Endothelial cell of umbilical vein (primary cell): ENCODE measurements around the gene OCEL1. TPM values are rescaled to one million over a fixed set of nuclear protein-coding genes. Genes with fewer than 3 reads are reported as not detected.

Experiments used
- BruUV-seq: library from RNA; stranded (reverse); fragments of 400-500 nt; replicated peaks from 2 replicates; lab custom pipeline; 2021; lab: Mats Ljungman, UMichigan
- CTCF ChIA-PET: fragments of 300-600, 350-600 bp; sonication (Branson Sonifier 250); formaldehyde crosslinking; loops from one replicate; lab custom pipeline; 2021; ENCODE audit warnings: antibody characterized with exemption, inconsistent platforms; lab: Charles Lee
- POLR2A ChIA-PET: fragments of 300-600, 350-600 bp; sonication (Branson Sonifier 250); formaldehyde crosslinking; loops from one replicate; lab custom pipeline; 2021; ENCODE audit warnings: antibody characterized with exemption, inconsistent platforms; lab: Charles Lee
- DNase-seq: peaks from one replicate; pipeline ENCODE4 v3.0.0-alpha.2; 2011; ENCODE audit warnings: low read depth, low spot score
- FAIRE-seq: peaks from 2 replicates; lab custom pipeline; 2011; peaks lifted over from hg19 to GRCh38; lab: Jason Lieb, UNC
- H2AFZ ChIP-seq: 2 replicates; pipeline ENCODE4 v1.6.0; 2012; ENCODE audit warnings: low read depth, low read length, control low read depth, inconsistent platforms
- H3K27ac ChIP-seq: 2 replicates; pipeline ENCODE4 v1.5.1; 2011; ENCODE audit warnings: low read depth, mild to moderate bottlenecking, control low read depth, low read length, moderate library complexity; ENCODE audit not compliant: insufficient read depth
- H3K27me3 ChIP-seq, 2 experiments: 2 replicates each; pipeline versions ENCODE4 v1.6.0 to v1.6.1; 2011; ENCODE audit warnings: low read length in 2 of 2, mixed read lengths in 1 of 2; ENCODE audit not compliant: control insufficient read depth in 2 of 2, insufficient read depth in 2 of 2
- H3K36me3 ChIP-seq, 2 experiments: 2 replicates in 1 of 2; 3 replicates in 1 of 2; pipeline ENCODE4 v1.5.1; 2011; ENCODE audit warnings: low read length in 2 of 2, mild to moderate bottlenecking in 1 of 2, moderate library complexity in 1 of 2; ENCODE audit not compliant: control insufficient read depth in 2 of 2, insufficient read depth in 2 of 2; ENCODE audit errors: extremely low read depth in 1 of 2
- H3K4me1 ChIP-seq: 3 replicates; pipeline ENCODE4 v1.5.1; 2011; ENCODE audit warnings: mild to moderate bottlenecking, low read length; ENCODE audit not compliant: control insufficient read depth, insufficient read depth; ENCODE audit errors: extremely low read depth
- H3K4me2 ChIP-seq: 2 replicates; pipeline ENCODE4 v1.6.1; 2011; ENCODE audit warnings: low read length, control low read depth, mixed read lengths; ENCODE audit not compliant: insufficient read depth
- H3K4me3 ChIP-seq, 3 experiments: fragments of 200-600 bp in 1 of 3; sonication (generic), shearing (Covaris generic) in 1 of 3; replicated peaks in 1 of 3; 2 replicates each; pipeline ENCODE4 v1.5.1; 2011 to 2016; ENCODE audit warnings: control low read depth in 3 of 3, low read length in 3 of 3, mild to moderate bottlenecking in 2 of 3, inconsistent platforms in 1 of 3, low read depth in 1 of 3, moderate library complexity in 1 of 3; ENCODE audit not compliant: insufficient read depth in 1 of 3
- H3K79me2 ChIP-seq: 2 replicates; pipeline ENCODE4 v1.6.0; 2012; ENCODE audit warnings: low read length, inconsistent platforms; ENCODE audit not compliant: control insufficient read depth, insufficient read depth
- H3K9ac ChIP-seq: replicated peaks from 2 replicates; pipeline ENCODE3; 2011; ENCODE audit warnings: low read length, control low read depth; ENCODE audit not compliant: insufficient read depth; ENCODE audit errors: extremely low read depth
- H3K9me1 ChIP-seq: replicated peaks from 3 replicates; pipeline ENCODE4 v1.6.0; 2011; ENCODE audit warnings: mild to moderate bottlenecking, low read length; ENCODE audit not compliant: control insufficient read depth, insufficient read depth; ENCODE audit errors: extremely low read depth
- H3K9me3 ChIP-seq: replicated peaks from 2 replicates; pipeline ENCODE4 v1.5.1; 2012; ENCODE audit warnings: low read length, inconsistent platforms; ENCODE audit not compliant: control insufficient read depth, insufficient read depth
- H4K20me1 ChIP-seq: replicated peaks from 2 replicates; pipeline ENCODE3; 2011; ENCODE audit warnings: mild to moderate bottlenecking, low read length; ENCODE audit not compliant: control insufficient read depth, insufficient read depth; ENCODE audit errors: extremely low read depth
- CTCF ChIP-seq, 2 donors: IDR thresholded peaks; 1 replicate in 1 of 2; 2 replicates in 1 of 2; pipeline ENCODE4 v1.5.1; 2011; ENCODE audit warnings: low read length in 2 of 2, mild to moderate bottlenecking in 2 of 2, moderate library complexity in 2 of 2, control low read depth in 1 of 2, inconsistent platforms in 1 of 2, low read depth in 1 of 2; ENCODE audit not compliant: insufficient read depth in 1 of 2; ENCODE audit errors: extremely low read depth in 1 of 2
- EZH2 ChIP-seq: IDR thresholded peaks from 2 replicates; pipeline ENCODE4 v1.6.1; 2012; ENCODE audit warnings: borderline replicate concordance, low read depth, mild to moderate bottlenecking, moderate library complexity, low read length, inconsistent platforms; ENCODE audit not compliant: severe bottlenecking
- FOS ChIP-seq: IDR thresholded peaks from 2 replicates; pipeline ENCODE4 v1.6.1; 2011; ENCODE audit warnings: mild to moderate bottlenecking, low read length, moderate library complexity, borderline replicate concordance; ENCODE audit not compliant: insufficient read depth
- GATA2 ChIP-seq: IDR thresholded peaks from 2 replicates; pipeline ENCODE4 v1.7.0; 2011; ENCODE audit warnings: low read depth, mild to moderate bottlenecking, moderate library complexity, mixed read lengths, low read length; ENCODE audit not compliant: insufficient read length, insufficient read depth
- JUN ChIP-seq: IDR thresholded peaks from 2 replicates; pipeline ENCODE4 v1.6.1; 2011; ENCODE audit warnings: borderline replicate concordance, low read depth; ENCODE audit not compliant: insufficient read length, insufficient read depth
- MYC ChIP-seq: IDR thresholded peaks from one replicate; pipeline ENCODE4 v1.6.1; 2011; ENCODE audit warnings: mild to moderate bottlenecking, low read depth, low read length
- POLR2A ChIP-seq: IDR thresholded peaks from 2 replicates; pipeline ENCODE4 v1.6.1; 2012; ENCODE audit warnings: low read depth, mild to moderate bottlenecking, control low read depth, low read length
- POLR2AphosphoS5 ChIP-seq: IDR thresholded peaks from 2 replicates; pipeline ENCODE4 v1.6.1; 2012; ENCODE audit warnings: low read depth, mild to moderate bottlenecking, control low read depth, low read length, moderate library complexity; ENCODE audit not compliant: insufficient read depth
- dilution Hi-C: fragments of 300-500 bp; cut with MboI; formaldehyde crosslinking; loops from one replicate; pipeline ENCODE4 v1.15.0; 2019; ENCODE audit warnings: low sequenced_read_pairs; ENCODE audit not compliant: extremely low pct_ligation_motif_present
- intact Hi-C: fragments of 100-400 bp; cut with micrococcal nuclease; formaldehyde crosslinking; loops from one replicate; pipeline ENCODE4 v1.10.0; 2022
- polyA plus RNA-seq, 4 experiments: library from polyadenylated mRNA; depleted of rRNA in 3 of 4; stranded (reverse) in 3 of 4; unstranded in 1 of 4; fragments of >200 nt; gene quantifications; 2 replicates each; pipeline versions ENCODE4 v1.2.1 to v1.2.3, GENCODE V29; 2011 to 2012; ENCODE audit warnings: missing spikeins in 1 of 4
- total RNA-seq: library from RNA; stranded (reverse); gene quantifications from 2 replicates; pipeline ENCODE4 v1.2.3, GENCODE V29; 2021
- TF ChIP-seq, protein P1 (sequence below): IDR thresholded peaks from 2 replicates; pipeline ENCODE4 v1.6.1; 2011; ENCODE audit not compliant: insufficient read depth, insufficient read length

OCEL1 gene
- total and polyA plus RNA-seq, 2 donors (not counting 3 experiments of a cell fraction or from before 2014, with no cell fraction given): 7.4 to 13.0 TPM

GRCh38 chr19:17249887-17250548 is 24.0 kb downstream of the OCEL1 start:
- Histone ChIP-seq H3K27ac (no peak overlapping the region), H3K4me3 (no peak overlapping the region), H3K79me2 (peaks cover under 1% of the 10 kb centered on the region), H3K27me3 (no peaks in the 10 kb centered on the region), H3K36me3 (peaks cover 0 to 20% of the 10 kb centered on the region in 2 experiments), H2AFZ (no peak overlapping the region), H4K20me1 (no peaks in the 10 kb centered on the region), H3K9me3 (no peaks in the 10 kb centered on the region), H3K9me1 (no peaks in the 10 kb centered on the region), H3K4me2 (no peak overlapping the region), H3K4me1 (peaks cover 22% of the 10 kb centered on the region), H3K9ac (no peak overlapping the region)
- intact Hi-C loops: no loop called here
- ChIA-PET CTCF (interaction anchor here (1.5 to 4.4 kb wide), 4 partner anchors 11 to 32 kb away, joined by 3 to 28 read pairs (median 5); no protein-coding TSS in a partner anchor), POLR2A (interaction anchor here (0.6 to 1.1 kb wide), 2 partner anchors 14 to 76 kb away, joined by 3 to 7 read pairs; partner anchors contain the start of gene USHBP1)
- dilution Hi-C loops: no loop called here
- FAIRE-seq (no peak), DNase-seq (no peak)
- no peak for TF ChIP-seq MYC
- TF ChIP-seq, protein P1, sequence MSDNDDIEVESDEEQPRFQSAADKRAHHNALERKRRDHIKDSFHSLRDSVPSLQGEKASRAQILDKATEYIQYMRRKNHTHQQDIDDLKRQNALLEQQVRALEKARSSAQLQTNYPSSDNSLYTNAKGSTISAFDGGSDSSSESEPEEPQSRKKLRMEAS: no peak
- TF ChIP-seq JUN: no peak
- no peak for TF ChIP-seq FOS
- TF ChIP-seq EZH2: no peak
- no peak for TF ChIP-seq POLR2A
- no peak for TF ChIP-seq GATA2
- no peak for TF ChIP-seq POLR2AphosphoS5
- TF ChIP-seq CTCF (IDR thresholded peaks at IDR 0.05; ENCODE audit: extremely low read depth in 1 of 2, insufficient read depth in 1 of 2, low read depth in 1 of 2, low read length in 2 of 2): no peak
- no TSS peak for BruUV-seq
